Fibroblast of peridontal ligament (primary cell): ENCODE measurements around the gene MCRIP1.

Experiments used
- DNase-seq: peaks from one replicate; pipeline ENCODE4 v3.0.0-alpha.2; 2010; ENCODE audit errors: extremely low read depth

The MCRIP1 gene

DNA sequence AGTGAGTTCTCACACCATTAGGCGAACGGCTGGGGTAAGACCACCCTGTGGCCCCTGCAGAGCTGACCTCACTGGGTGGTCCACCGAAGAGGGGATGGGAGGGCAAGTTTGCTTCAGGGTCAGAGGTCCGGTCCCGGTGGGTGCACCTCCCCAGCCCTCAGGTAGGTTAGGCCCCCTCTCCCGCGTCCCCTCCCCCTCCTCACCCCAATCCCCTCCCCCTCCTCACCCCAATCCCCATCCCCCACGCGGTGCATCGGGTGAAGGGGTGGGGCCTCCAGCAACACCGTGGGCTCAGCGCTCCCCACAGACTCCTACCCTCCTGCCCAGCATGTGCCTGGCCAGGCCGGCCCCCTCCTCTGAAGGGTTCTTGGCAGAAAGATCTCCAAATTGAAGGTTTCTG lies 13.4 kb downstream of the MCRIP1 start:
- no peak for DNase-seq

DNA sequence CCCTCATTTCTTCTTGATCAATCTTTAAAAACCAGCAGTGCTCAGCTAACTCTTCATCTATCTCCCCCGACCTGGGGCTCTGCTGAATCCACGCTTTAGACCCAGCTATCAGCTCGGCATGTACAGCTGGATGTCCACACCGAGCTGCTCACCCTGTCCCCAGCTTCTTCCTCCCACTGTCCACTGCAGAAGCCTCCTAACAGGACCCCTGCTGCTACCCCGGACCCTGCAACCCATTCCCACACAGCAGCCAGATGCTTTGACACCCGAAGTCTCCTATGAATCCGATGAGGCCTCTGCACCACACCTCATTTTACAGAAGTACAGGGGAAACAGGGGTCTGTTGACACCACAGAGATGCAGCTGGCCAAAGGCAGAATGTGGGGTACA lies 15.3 kb downstream of the MCRIP1 start:
- no peak for DNase-seq

DNA sequence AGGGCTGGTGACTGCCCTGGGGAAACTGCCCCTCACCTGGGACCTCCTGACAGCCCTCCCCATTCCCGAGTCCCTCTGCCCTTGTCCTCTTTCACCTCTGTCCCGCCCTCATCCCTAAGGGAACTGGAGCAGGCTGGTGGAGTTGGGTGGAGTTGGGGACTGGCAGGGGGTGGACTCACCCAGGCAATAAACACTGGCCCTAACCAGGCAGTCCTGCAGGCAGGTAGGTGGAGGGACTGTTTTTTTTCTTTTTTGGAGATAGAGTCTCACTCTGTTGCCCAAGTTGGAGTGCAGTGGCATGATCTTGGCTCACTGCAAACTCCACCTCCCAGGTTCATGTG lies 17.5 kb downstream of the MCRIP1 start:
- no peak for DNase-seq

DNA sequence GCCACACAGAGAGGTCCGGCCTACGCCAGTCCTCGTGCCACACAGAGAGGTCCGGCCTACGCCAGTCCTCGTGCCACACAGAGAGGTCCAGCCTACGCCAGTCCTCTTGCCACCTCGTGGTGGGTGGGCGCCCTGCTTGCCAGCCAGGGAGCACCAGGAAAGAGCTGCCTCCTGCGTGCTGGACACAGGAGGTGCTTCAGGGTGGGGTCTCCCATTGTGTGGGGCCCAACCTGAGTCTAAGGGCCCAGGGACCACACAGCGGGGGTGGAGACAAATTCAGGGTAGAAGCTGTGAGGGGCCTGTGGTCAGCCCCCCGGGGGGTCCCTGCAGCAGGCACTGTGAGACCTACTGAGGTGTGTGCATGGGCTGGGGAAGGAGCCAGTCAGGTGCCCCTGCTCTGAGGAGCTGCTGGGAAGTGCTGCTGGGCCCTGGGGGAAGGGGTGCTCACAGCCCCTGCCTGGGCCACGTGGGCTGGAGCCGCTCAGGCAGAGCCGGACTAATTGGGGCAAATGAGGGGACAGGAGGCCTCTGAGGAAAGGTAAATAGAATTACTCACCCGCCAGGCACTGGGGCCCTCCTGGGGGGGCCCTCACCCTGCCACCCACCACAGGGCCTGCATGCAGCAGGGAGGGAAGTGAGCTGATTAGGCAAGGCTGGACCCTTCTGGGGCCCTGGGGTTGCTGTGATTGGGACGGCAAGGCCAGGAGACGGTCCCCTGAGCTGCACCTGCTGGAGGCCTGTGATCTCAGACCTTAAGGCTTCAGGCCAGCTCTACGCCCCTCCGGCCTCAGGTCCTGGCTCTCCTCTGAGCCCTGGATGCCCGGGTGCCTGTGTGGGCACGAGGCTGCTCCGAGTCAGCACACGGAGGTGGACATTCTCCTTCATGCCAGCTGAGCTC lies 18.1 kb downstream of the MCRIP1 start:
- no peak for DNase-seq

- DNase-seq = no peak
Observed at GRCh38 chr17:81813861-81814683, 19.0 kb downstream of the MCRIP1 start.

- DNase-seq = no peak
Observed at GRCh38 chr17:81813371-81813684, 19.8 kb downstream of the MCRIP1 start.

DNA sequence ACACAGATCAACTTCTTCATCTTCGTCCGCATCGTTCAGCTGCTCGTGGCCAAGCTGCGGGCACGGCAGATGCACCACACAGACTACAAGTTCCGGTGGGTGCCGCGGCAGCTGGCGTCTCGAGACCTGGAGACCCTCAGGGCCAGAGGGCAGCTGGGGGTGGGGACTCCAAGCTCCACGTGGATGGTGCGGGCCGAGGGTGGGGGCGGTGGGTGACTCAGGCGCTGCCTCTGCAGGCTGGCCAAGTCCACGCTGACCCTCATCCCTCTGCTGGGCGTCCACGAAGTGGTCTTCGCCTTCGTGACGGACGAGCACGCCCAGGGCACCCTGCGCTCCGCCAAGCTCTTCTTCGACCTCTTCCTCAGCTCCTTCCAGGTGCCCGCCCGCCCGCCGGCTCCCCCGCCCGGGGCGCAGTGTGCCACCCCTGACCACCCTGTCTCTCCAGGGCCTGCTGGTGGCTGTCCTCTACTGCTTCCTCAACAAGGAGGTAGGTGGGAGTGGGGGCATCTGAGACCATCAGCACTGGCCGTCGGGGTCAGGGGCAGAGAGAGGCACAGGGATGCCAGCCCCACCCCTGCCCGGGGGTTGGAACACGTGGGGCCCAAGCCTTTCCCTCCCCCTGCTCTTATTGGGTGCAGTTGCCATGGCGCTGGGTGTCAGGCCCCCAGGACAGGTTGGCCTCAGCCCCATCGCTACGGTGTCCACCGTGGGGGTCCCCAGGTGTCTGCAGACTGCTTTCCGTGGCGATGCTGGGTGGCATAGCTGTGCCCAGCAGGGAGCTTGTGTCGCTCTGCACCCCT lies 20.3 kb downstream of the MCRIP1 start:
- no peak for DNase-seq

DNA sequence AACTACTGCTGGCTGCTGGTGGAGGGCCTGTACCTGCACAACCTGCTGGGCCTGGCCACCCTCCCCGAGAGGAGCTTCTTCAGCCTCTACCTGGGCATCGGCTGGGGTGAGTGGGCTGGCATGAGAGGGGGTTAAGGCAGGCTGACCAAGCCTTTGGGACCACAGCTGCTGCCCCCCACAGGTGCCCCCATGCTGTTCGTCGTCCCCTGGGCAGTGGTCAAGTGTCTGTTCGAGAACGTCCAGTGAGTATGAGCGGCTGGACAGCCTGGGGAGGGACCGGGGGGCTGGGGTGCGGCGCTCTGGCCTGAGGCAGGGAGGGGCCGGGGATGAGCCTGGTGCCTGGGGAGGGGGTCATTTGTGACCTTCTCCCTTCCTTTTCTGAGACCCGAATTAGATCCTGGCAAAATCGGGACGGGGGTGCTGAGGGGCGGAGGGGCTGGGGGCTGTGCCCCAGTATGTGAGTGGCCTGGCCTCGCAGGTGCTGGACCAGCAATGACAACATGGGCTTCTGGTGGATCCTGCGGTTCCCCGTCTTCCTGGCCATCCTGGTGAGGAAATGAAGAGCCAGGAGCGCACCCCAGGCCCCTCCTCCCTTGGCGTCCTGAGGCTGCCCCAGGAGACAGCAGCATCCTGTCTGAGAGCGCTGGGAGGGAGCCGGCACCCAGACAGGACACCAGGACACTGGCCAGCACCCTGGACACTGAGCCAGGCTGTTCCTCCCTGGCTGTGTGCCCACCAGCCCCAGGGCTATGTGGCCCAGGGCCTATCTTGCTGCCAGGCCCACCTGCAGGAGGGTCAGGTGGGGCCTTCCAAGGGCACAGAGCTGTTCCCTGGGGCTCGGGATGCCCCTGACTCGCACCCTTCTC lies 21.2 kb downstream of the MCRIP1 start:
- no peak for DNase-seq

- no peak for DNase-seq
Observed at GRCh38 chr17:81810892-81811704, 22.0 kb downstream of the MCRIP1 start.

DNA sequence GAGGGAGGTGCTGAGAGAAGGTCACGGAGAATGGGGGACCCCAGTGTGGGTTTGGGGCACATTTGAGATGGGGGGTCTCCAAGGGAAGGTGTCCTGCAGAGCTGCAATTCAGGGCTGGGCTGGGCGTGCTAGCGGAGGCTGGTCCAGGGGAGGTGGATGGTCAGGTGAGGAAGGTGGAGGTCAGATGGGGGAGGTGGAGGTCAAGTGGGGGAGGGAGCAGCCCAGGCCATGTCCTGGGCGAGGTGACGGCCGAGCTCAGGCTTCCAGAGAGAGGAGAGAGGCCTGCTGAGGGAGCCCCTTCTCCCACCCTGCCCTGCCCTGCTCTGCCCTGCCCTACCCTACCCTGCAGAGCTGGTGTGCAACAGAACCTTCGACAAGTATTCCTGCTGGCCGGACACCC lies 22.6 kb downstream of the MCRIP1 start:
- no peak for DNase-seq

GRCh38 chr17:81809556-81809998 lies 23.5 kb downstream of the MCRIP1 start:
- DNase-seq = no peak

- no peak for DNase-seq
Observed at GRCh38 chr17:81808778-81809555, 24.1 kb downstream of the MCRIP1 start.

DNA sequence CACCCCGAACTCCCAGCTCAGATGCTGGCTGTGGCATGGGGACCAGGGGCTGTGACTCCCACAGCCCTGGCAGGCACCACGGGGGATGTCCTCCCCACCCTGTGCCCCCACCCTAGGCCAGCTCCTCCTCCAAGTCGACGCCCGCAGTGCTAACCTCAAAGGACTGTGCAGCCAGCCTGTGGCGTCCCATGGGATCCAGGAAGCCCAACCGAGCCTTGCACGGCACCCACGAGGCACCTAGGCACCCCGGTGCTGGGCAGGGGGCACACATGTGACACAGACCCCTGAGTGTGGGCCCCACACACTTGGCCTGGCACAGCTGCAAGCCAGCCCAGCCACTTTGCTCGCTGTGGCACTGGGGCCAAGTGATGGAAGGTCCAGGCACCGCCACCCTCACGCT lies 25.3 kb downstream of the MCRIP1 start:
- no peak for DNase-seq

DNA sequence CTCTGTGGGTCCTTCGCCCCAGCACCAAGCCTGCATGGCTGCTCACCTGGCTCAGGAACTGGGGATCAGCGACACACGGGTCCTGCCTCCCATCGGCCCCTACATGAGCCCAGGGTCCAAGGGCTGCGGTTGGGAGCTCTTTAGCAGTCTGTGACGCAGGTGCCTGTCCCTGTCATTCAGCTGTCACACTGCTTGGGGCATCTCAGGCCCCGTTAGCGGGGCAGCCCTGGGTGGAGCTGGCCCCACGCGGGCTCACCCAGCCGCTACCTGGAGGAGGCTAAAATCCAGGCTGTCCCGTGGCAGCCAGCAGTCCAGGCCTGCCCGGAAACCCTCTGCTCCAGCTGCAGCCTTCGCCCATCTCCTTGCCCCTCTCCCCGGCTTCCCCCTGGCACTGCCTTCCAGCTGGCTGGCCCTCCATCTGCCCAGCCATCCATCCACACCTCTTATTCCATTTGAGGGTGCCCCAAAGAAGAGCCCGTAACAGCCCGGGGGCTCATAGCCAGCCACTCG lies 25.8 kb downstream of the MCRIP1 start:
- no peak for DNase-seq

DNA sequence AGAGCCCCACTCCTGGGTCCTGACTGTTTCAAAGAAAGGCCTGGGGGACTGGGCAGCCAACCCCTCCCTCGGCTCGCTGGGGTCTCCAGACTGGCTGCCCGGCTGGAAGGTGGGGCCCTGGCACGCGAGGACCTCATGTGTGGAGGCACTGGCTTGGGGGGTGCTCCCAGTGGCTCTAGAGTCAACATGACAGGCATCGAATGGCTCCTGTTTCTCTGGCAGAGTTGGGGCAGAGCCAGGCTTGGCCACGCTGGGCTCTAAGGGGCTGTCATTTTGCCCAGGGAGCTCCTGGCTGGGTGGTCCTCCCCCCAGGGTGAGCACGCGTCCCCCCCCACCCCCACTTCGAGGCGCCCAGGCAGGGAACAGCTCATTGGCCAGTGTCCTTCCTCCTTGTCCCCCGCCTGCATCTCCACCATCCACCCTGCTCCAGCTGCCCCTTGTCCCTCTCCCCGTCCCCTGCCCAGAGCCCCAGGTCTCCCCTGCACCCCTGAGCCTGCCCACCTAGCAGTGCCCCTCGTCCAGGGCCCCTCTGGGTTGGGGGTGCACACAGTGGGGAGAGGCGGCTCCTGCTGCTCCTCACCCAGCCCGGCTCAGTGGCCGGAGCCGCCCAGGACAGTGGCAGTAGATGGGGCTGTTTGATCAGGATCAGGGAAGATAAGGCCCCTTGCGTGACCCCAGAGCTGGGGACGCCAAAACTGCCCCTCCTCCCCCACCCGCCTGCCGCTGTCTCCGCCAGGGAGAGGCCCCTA lies 26.5 kb downstream of the MCRIP1 start:
- no peak for DNase-seq

GRCh38 chr17:81805707-81806460 lies 27.2 kb downstream of the MCRIP1 start:
- no peak for DNase-seq

DNA sequence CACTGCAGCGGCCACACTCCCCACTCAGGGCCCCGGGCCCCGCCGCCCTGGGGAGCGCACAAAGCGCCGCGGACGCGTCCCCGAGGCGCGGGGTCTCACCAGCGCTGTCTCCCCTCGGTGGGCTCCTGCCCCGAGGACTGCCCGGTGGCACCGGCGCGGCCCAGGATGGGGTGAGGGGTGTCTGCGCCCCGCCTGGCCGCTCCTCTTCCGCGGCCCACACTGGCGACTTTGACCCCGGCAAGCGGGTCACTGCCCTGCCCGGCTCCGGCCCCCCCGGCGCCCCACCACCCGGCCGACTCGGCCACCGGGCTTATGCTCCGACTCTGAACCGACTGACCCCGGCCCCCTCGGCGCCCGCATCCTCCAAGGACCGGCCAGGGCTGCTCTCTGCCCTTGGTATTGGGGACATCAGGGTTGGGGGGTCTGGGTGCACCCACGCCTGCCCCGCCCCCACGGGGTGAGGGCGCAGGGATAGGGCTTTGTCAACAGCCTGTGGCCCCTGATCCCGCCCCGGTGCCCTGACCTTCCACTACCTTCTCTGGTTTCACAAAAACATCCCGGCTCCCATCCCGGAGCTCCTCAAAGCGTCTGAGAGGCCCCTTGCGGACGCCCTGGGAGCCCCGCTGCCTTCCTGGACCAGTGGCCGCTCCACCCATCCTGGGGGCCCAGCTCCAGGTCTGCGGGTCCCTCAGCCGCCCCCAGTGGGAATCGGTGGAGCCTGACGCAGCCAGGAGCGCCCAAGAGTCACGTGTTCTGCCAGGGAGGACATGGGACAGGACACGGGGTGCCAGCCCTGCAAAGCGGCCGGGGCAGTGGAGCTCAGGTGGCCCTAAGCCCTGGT lies 28.3 kb downstream of the MCRIP1 start:
- DNase-seq = no peak
